COLO668 (cell line): ENCODE data around the gene NCBP2L.

Experiments
- DNase-seq: peaks from one replicate; lab custom pipeline; 2025; ENCODE audit not compliant: unreplicated experiment; lab: John Stamatoyannopoulos, UW

Gene NCBP2L

DNA sequence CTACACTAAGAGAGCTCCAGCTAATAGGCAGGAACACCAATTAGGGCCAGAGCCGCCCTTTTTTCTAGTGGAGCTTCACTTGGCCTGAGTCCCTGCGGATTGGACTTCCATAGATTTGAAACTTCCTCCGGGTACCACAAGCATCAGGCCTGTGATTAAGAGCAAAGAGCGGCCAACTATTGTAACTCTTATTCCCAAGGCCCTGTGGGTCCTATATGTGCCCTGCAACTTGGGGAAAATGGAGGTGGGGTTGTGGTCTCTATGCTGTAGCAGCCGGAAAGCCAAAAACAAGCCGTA, at the start of gene NCBP2L:
TSS of gene NCBP2L (plus strand) at position 198 of the 297 bp plus-strand sequence. CDS start 16,488 bp downstream, outside the sequence.
- DNase-seq = no peak

GRCh38 chrX:107728371-107729099, 49.0 kb upstream of the NCBP2L start:
- DNase-seq = no peak

- peak; percentile 76 for DNase-seq
Observed at GRCh38 chrX:107729558-107730297, 47.8 kb upstream of the NCBP2L start.

GRCh38 chrX:107730298-107730655, 47.3 kb upstream of the NCBP2L start:
- no peak for DNase-seq

DNA sequence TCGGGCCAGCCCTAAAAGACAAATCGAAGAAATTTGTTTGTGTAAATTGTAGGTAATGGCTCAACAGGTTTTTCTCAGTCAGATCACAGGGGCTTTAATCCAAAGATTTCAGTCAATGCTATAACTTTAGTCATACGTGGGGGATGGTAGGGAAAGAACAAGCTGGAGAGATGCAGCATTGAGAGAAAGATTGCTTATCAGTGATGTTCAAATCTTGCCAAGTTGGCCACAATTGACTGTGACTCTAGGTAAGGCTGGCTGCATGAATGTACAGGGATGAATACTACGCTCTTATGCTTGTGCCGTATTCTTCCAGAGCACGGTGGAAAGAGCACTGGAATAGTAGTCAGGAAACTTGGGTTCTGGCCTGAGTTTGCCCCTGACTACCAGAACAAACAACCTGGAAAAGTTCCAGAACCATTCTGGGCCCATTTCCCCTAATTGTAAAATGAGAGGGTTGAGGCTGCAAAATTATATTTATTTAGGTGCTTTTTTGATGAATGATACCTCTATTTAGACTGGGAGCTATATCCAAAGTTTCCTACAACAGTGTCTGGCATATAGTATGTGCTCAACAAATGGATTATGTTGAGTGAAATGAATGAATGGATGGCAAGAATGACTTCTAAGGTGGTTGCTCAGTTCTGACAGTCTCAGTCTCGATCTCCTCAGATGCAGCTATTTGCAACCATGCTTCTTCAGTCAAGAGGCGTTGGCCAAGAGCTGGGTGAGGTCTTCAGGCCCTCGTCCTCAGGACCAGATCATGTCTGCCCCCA, 46.4 kb upstream of the NCBP2L start:
- DNase-seq = no peak

DNA sequence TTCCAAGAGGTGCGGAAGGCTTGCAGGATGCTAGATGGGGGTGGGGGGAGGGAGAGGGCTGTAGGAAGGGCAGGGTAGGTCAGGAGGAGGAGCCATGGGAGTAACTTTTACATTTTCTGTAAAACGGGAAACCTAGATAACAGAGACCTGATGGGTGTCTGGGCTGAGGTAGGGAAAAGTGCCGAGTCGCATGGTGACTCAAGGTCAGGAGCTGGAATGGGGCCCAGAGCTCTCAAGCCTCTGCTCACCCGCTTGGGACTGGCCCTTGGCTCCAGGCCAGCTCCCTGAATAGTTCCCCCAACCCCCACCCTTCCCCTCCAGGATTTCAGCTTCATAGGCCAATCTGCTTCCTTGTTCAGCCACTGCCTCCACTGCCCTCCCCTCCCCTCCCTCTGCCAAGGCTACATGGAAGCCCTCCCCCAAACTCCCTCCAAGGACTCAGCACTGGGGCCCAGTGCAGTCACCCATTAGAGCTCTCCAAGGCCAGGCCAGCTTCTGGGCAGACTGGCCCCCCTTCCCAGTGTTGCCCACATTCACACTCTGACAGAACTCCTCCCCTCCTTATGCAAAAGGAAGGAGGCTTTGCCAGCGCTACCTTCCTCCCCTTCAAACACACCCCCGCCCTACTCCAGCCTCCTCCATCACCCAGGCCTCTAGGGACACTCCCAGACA, 45.6 kb upstream of the NCBP2L start:
- DNase-seq = peak; percentile 82

DNA sequence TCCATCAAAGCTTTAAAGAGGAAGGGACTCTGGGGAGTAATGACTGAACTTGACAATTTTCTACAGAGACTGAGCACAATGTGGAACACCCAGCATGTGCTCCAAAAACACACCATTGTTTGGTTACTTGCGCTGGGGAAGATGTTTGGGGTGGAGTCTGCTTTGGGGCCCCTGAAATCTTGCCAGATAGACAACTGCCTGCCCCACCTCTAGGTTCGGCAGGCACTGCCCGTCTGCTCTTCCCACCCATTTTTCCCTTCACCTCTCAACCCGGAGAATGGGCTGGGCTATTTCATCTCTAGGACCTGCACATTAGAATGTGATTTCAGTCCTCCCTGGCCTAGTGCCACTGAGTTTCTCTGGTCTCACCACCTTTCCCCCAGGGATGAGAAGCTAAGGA, 43.8 kb upstream of the NCBP2L start:
- DNase-seq = no peak

- no peak for DNase-seq
Observed at GRCh38 chrX:107734646-107735045, 42.9 kb upstream of the NCBP2L start.

DNA sequence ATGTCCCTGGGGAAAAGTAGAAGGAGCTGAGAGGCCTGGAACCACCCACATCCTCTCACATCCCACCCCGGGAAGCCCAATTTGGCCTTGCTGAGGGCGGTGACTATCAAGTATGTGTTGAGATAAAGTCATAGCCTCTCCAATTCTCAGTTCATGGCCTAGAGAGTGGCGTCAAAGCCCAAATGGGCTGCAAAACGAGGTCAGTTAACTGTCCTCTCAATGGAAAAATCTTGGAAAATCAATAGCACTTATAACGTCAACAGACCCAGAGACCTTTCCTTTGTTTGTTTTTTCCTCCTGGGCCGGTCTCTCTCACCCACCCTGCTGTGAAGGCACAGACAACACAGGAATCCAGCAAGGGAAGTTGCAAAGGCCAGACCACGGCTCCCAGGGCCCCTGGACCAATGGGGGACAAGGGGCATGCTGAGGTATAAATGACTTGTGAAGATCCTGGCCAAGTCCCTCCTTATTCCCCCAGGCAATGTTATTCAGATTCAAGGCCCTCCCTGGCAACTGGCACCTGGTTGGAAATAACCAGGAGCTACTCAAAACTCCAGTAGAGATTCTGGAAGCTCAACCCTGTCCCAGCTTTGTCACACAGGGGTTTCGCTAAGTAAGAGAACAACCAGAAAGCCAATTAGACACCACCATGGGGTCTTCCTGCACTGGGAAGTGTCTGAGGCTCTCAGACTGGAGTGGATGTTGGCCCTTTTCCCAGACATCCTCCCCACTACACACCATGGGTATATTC, 40.6 kb upstream of the NCBP2L start:
- peak; percentile 15 for DNase-seq

DNA sequence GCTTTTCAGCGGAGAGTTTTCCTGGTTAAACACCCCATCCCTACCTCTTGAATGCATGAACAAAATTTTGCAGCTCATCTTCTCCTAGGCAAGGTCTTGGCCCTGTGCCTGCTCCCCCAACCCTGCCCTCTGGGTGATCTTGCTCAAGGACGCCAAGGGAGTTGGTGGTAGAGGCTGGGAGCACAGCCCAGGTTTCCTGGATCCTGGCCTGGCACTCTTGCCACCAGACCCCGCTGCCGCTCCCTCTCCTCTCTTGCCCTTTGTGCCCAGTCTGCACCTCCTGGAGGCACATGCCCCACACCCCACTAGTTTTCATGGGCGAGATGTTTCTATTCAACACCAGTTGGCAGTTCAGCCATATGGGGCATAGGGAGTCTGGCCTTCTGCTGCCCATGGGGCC, 39.3 kb upstream of the NCBP2L start:
- DNase-seq = no peak

DNA sequence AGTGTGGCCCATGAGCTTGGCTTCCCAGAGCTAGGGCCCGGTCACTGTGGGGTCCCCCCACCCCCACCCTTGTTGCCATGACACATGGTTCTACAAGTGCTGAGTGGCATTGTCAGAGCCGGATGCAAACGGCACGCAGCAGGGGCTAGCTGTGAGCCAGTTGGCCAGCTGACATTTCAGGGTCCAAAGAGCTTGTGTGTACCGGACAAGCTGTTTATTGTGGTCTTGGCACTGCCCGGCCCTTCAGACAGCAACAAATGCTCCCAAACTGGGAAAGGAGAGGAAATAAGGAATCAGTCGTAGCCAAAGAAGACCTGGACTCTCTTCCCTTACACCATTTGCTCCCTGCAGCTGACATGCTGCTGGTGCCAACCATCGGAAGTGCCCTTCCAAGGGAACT, 38.8 kb upstream of the NCBP2L start:
- no peak for DNase-seq

- no peak for DNase-seq
Observed at GRCh38 chrX:107739541-107739940, 38.0 kb upstream of the NCBP2L start.

DNA sequence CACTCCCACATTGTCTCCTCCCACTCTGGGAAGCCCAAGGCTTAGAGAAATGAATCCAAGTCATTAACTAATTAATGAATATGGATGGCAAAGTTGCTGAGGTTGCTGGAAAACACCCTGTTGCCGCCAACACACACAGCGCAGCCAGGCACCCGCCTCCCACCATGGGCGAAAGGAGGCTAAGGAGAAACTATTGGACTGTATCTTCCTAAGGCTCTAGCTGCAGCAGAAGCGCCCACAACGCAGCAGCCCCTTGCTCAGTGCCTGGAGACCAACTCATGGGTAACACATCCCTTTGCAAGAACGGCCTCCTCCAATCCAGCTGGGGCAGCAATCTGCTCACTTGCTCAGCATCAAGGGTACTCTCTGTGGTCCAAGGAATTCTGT, 36.1 kb upstream of the NCBP2L start:
- peak; percentile 20 for DNase-seq

DNA sequence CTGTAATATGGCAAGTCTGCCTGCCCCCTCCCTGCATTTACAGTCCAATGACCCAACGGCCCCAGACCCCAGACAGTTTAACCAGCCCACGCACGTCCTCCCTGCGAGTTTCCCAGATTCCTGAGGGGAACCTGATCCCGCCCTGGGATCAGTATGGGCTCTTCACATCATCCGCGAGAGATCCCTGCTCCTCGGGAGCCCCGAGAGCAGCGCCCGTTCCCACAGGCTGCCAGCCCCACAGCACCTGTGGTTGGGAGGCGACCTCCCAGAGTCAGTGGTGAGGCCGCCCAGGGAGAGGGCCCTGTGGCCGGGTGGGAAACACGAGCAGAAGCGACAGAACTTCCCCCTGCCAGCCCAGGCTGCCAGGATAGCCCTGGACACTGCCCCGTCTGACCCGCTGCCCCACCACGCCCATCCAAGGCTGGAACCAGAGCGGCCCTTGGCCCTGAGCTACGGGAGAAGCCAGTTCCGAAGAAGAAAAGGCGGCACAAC, 34.8 kb upstream of the NCBP2L start:
- DNase-seq = no peak

DNA sequence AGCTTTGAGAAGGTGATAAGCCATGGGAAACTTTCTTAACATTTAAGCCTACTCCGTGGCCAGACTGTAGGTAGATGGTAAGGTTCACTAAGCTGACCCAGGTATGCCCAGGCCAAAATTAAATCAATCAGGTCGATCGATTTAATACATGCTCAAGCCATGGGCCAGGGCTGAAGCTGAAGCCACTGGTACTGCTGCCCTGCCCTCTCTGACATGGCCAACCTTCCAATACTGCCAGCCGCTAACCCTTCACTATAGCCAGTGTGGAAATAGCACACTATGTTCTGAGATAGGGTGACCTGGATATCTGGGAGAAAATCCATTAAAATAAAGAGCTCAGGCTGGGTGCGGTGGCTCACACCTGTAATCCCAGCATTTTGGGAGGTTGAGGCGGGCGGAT, 33.5 kb upstream of the NCBP2L start:
- DNase-seq = no peak

DNA sequence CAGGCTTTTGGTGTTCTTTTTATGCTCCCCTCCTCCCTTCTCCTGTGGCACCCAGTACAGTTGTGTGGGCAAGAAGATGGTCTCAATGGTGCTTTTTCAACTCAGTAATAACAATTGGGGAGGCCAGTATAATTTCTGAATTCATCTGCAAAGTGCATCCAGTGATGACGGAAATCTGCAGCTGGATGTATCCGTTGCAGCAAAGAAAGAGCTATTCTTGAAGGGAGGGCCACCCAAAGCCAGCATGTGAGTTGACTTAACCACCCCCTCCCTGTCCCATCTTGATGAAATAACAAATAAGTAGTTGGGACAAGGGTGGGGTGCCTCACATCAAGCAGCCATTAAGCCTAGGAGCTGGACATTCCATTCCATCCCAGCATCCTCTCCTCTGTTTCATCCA, 32.7 kb upstream of the NCBP2L start:
- DNase-seq = no peak

DNA sequence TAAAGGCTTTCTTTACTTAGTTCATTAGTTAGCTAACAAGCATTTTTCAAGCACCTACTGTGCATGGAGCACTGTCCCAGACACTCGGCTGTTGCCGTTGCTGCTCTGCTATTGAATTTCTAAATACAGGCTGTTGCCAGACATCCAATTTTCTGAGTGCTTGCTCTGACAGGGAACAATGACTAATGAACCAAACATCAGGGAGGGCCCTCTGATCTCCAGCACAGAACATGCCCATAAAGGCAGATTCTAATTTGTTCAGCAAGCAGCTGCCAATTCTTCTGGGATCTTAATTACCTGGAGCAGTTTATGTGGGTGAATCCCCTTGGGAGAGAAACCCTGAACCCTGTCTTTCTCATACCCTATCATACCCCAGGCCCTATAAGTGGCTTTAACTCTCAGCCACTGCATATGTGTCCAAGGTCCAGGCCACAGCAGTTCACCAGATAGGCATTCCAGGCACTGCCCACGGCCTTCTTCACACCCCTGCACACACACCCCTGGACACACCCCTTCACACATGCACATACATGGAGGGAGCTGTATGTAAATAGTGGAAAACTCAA, 29.9 kb upstream of the NCBP2L start:
- DNase-seq = peak; percentile 22

GRCh38 chrX:107748506-107748905, 29.0 kb upstream of the NCBP2L start:
- DNase-seq = no peak

DNA sequence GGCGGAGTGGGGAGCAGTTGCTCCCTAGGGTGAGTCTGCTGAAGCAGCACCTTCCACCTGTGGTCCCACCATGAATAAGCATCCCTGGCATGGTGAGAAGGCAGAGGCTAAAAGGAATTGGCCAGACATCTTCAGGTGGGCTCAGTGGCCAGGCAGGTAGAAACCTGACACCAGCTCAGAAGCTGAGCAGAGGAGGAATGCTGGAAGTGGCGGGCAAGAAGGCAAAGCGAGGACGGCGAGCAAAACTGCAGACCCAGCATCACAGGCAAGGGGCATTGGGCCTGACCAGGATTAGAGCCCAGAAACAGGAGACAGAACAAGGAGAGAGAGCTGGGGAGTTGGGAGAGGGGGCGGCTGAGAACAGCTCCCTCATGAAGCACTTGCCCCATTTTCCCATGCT, 27.3 kb upstream of the NCBP2L start:
- DNase-seq = no peak

- no peak for DNase-seq
Observed at GRCh38 chrX:107750861-107751445, 26.6 kb upstream of the NCBP2L start.
